Neural progenitor cell (in vitro differentiated cells): Measurements from ENCODE around the gene GABRQ. TPM values are rescaled to one million over a fixed set of nuclear protein-coding genes. Genes with fewer than 3 reads are reported as not detected.

Experiments used
- DNase-seq: peaks from one replicate; pipeline ENCODE4 v3.0.0-alpha.2; 2016; ENCODE audit warnings: low spot score
- H2AFZ ChIP-seq: fragments of 200-600 bp; sonication (generic); replicated peaks from 2 replicates; pipeline ENCODE4 v1.6.1; 2016; ENCODE audit warnings: antibody characterized with exemption
- H3F3A ChIP-seq: fragments of 200-600 bp; sonication (generic); 2 replicates; pipeline ENCODE4 v1.6.1; 2016; ENCODE audit warnings: antibody characterized with exemption, low read depth
- H3K27ac ChIP-seq: fragments of 200-600 bp; sonication (generic); 2 replicates; pipeline ENCODE4 v1.5.1; 2016; ENCODE audit warnings: mild to moderate bottlenecking
- H3K27me3 ChIP-seq: fragments of 200-600 bp; sonication (generic); 2 replicates; pipeline ENCODE4 v1.6.1; 2016; ENCODE audit warnings: mild to moderate bottlenecking, moderate library complexity
- H3K36me3 ChIP-seq: fragments of 200-600 bp; sonication (generic); 2 replicates; pipeline ENCODE4 v1.5.1; 2016
- H3K4me1 ChIP-seq: fragments of 200-600 bp; sonication (generic); 2 replicates; pipeline ENCODE4 v1.6.1; 2016; ENCODE audit warnings: mixed run types
- H3K4me2 ChIP-seq: fragments of 200-600 bp; sonication (generic); 2 replicates; pipeline ENCODE4 v1.6.1; 2016
- H3K4me3 ChIP-seq: fragments of 200-600 bp; sonication (generic); 2 replicates; pipeline ENCODE4 v1.5.1; 2016
- H3K79me2 ChIP-seq: fragments of 200-600 bp; sonication (generic); 2 replicates; pipeline ENCODE4 v1.6.1; 2016; ENCODE audit warnings: low read depth
- H3K9ac ChIP-seq: fragments of 200-600 bp; sonication (generic); 2 replicates; pipeline ENCODE4 v1.6.1; 2016
- H3K9me3 ChIP-seq: fragments of 200-600 bp; sonication (generic); 2 replicates; pipeline ENCODE4 v1.5.1; 2016; ENCODE audit warnings: low read depth
- H4K20me1 ChIP-seq: fragments of 200-600 bp; sonication (generic); 2 replicates; pipeline ENCODE4 v1.6.1; 2016; ENCODE audit warnings: low read depth
- H3K27ac Mint-ChIP-seq: 3 replicates; pipeline ENCODE4 v1.8.0; 2021; ENCODE audit warnings: mixed read lengths
- H3K27me3 Mint-ChIP-seq: 2 replicates; pipeline ENCODE4 v1.8.0; 2022; ENCODE audit warnings: low read depth, mild to moderate bottlenecking, inconsistent platforms, moderate library complexity, mixed read lengths; ENCODE audit not compliant: insufficient read depth
- H3K36me3 Mint-ChIP-seq: 3 replicates; pipeline ENCODE4 v1.8.0; 2021; ENCODE audit warnings: mixed read lengths
- H3K4me1 Mint-ChIP-seq: 3 replicates; pipeline ENCODE4 v1.8.0; 2021; ENCODE audit warnings: mixed read lengths
- H3K4me3 Mint-ChIP-seq: 3 replicates; pipeline ENCODE4 v1.8.0; 2021; ENCODE audit warnings: mild to moderate bottlenecking, moderate library complexity, mixed read lengths
- H3K9me3 Mint-ChIP-seq: 3 replicates; pipeline ENCODE4 v1.8.0; 2020; ENCODE audit warnings: mixed read lengths
- EZH2 ChIP-seq: fragments of 200-600 bp; sonication (generic); IDR thresholded peaks from 2 replicates; pipeline ENCODE4 v1.6.1; 2017; ENCODE audit warnings: antibody characterized with exemption, mild to moderate bottlenecking, moderate library complexity
- EZH2phosphoT487 ChIP-seq: fragments of 200-600 bp; sonication (generic); IDR thresholded peaks from 2 replicates; pipeline ENCODE4 v1.6.1; 2017; ENCODE audit warnings: antibody characterized with exemption
- total RNA-seq: library from RNA; depleted of rRNA; stranded (reverse); fragments of >200 nt; gene quantifications from 2 replicates; pipeline ENCODE4 v1.2.3, GENCODE V29; 2015; ENCODE audit warnings: low replicate concordance
- TF ChIP-seq, protein P1 (sequence below): fragments of 200-600 bp; sonication (generic); IDR thresholded peaks from 2 replicates; pipeline ENCODE4 v1.5.1; 2017; ENCODE audit warnings: antibody characterized with exemption, mild to moderate bottlenecking

Gene GABRQ
- 0.90 and 1.5 TPM in 2 replicates for total RNA-seq

DNA sequence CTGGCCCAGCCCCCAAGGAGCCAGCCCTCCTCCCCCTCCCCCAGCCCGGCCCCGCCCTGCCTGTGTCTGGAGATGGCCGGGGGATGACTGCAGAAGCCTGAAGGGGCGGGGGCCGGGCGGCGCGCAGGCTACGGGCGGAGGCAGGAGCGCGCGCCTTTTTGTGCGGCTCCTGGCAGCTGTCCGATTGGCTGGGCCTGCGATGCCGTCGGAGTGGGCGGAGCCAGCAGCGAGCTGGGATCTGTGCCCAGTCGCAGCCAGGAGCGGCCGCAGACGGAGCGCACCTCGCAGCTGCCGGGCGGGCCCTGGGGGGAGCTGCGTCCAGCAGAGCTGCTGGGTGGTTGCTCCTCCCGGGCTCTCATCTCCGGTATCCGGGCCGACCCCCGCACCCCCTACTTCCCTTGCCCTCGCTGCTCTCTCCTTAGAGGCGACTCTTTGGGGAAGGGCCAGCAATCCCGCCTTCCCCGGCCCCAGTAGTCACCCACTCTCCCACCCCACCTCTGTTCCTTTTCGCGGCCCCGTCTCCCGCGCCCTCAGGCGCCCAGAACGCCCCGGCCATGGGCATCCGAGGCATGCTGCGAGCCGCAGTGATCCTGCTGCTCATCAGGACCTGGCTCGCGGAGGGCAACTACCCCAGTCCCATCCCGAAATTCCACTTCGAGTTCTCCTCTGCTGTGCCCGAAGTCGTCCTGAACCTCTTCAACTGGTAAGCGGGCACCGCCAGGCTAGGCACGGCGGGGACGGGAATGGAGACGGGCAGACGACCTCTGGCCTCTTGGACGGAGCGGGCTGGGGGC is at the start of gene GABRQ:
Gene GABRQ (plus strand): TSS at position 247 of the 794 bp plus-strand sequence. CDS start 308 bp downstream, at position 555.
- Mint-ChIP-seq H3K4me3 (peak within 1 kb of the TSS; percentile 82), H3K27me3 (peaks cover 13% of the 10 kb centered on the region), H3K27ac (no peak within 1 kb of the TSS), H3K4me1 (peaks cover 4% of the 10 kb centered on the region), H3K9me3 (peaks cover 9% of the 10 kb centered on the region), H3K36me3 (no peaks in the 10 kb centered on the region)
- Histone ChIP-seq H3K4me3 (peak within 1 kb of the TSS; percentile 48), H3K79me2 (no peaks in the 10 kb centered on the region), H3K4me1 (no peaks in the 10 kb centered on the region), H2AFZ (peak within 1 kb of the TSS; percentile 39), H3K36me3 (no peaks in the 10 kb centered on the region), H3K9me3 (peaks cover 4% of the 10 kb centered on the region), H4K20me1 (no peaks in the 10 kb centered on the region), H3K4me2 (peak within 1 kb of the TSS; percentile 76), H3K27me3 (peaks cover 53% of the 10 kb centered on the region), H3K9ac (no peak within 1 kb of the TSS), H3K27ac (no peak within 1 kb of the TSS), H3F3A (no peaks in the 10 kb centered on the region)
- TF ChIP-seq EZH2phosphoT487 = peak; percentile 64
- TF ChIP-seq EZH2 = no peak
- peak; percentile 93 for DNase-seq

DNA sequence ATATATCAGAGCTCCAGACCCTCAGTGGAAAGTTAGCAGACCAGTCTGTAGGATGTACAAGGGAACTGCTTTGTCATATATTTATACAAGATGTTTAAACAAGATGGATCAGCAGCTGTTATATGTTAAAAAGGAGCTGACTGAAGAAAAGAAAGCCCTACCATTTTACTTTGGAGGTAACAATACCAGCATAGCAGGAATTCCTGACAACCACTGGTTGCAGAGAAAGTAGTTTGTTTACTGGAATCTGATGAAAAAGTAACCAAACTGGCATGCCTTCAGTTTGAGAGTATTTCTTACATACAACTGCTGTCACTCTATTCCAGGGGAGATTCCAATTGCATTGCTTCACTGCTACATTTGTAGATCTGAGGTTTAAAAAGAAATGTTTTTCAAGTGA is 49.5 kb upstream of the GABRQ start:
- Histone ChIP-seq H3K4me3 (no peak overlapping the region), H3F3A (no peaks in the 10 kb centered on the region), H2AFZ (no peak overlapping the region), H3K79me2 (no peaks in the 10 kb centered on the region), H4K20me1 (no peaks in the 10 kb centered on the region), H3K36me3 (no peaks in the 10 kb centered on the region), H3K4me2 (no peak overlapping the region), H3K9me3 (no peaks in the 10 kb centered on the region), H3K27me3 (no peaks in the 10 kb centered on the region), H3K4me1 (no peaks in the 10 kb centered on the region), H3K9ac (no peak overlapping the region), H3K27ac (no peak overlapping the region)
- TF ChIP-seq EZH2 (no peak), EZH2phosphoT487 (no peak)
- TF ChIP-seq, protein P1, sequence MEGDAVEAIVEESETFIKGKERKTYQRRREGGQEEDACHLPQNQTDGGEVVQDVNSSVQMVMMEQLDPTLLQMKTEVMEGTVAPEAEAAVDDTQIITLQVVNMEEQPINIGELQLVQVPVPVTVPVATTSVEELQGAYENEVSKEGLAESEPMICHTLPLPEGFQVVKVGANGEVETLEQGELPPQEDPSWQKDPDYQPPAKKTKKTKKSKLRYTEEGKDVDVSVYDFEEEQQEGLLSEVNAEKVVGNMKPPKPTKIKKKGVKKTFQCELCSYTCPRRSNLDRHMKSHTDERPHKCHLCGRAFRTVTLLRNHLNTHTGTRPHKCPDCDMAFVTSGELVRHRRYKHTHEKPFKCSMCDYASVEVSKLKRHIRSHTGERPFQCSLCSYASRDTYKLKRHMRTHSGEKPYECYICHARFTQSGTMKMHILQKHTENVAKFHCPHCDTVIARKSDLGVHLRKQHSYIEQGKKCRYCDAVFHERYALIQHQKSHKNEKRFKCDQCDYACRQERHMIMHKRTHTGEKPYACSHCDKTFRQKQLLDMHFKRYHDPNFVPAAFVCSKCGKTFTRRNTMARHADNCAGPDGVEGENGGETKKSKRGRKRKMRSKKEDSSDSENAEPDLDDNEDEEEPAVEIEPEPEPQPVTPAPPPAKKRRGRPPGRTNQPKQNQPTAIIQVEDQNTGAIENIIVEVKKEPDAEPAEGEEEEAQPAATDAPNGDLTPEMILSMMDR = no peak
- no peak overlapping the region for H3K27ac Mint-ChIP-seq
- H3K36me3 Mint-ChIP-seq = no peaks in the 10 kb centered on the region
- DNase-seq = no peak
- H3K27me3 Mint-ChIP-seq = peaks cover 2% of the 10 kb centered on the region
- H3K4me3 Mint-ChIP-seq = no peak overlapping the region
- no peaks in the 10 kb centered on the region for H3K4me1 Mint-ChIP-seq
- peaks cover 9% of the 10 kb centered on the region for H3K9me3 Mint-ChIP-seq

DNA sequence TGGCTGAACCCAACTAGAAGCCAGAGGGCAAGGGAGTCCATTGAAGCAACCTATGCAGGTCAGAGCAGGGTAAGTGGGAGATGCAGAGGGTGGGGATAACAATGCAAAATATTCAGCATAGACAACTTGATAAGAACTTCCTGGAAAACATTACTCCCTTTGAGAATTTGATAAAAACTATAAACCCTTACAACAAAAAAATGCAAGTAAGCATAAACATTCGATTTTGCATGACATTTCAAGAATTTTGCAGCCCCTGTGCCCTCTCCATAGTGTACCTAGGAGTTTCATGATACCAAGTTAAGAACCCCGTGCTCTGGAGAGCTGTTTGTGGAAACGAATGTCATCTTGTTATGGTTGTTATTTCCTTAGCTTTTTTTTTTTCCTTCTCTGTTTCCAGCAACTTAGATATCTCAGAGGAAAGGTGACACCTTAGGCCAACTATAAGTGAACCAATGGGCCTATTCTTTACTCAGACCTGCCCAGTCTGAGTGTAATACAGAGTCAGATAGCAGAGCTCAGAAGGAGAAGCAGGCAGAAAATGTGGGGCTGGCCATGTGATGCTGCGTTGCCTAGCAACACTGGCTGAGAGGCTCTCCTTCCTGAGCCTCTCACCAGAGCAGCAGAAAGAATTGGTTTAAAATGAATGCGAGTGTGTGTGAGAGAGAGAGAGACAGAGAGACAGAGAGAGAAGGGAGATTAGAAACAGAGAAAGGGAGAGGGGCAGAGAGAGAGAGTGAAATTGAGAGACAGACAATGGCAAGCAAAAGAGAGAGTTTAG is 36.7 kb upstream of the GABRQ start:
- no peaks in the 10 kb centered on the region for H3F3A ChIP-seq
- H3K27me3 ChIP-seq = no peaks in the 10 kb centered on the region
- H3K36me3 ChIP-seq = no peaks in the 10 kb centered on the region
- no peak for TF ChIP-seq EZH2
- H3K36me3 Mint-ChIP-seq = no peaks in the 10 kb centered on the region
- no peak overlapping the region for H3K4me2 ChIP-seq
- peak overlapping the region; percentile 9 for H3K4me3 ChIP-seq
- no peaks in the 10 kb centered on the region for H3K9me3 ChIP-seq
- H3K27ac Mint-ChIP-seq = peak overlapping the region; percentile 58
- H4K20me1 ChIP-seq = no peaks in the 10 kb centered on the region
- no peaks in the 10 kb centered on the region for H3K27me3 Mint-ChIP-seq
- peaks cover 3% of the 10 kb centered on the region for H3K4me1 ChIP-seq
- no peak overlapping the region for H3K27ac ChIP-seq
- H3K79me2 ChIP-seq = no peaks in the 10 kb centered on the region
- H3K9me3 Mint-ChIP-seq = peaks cover 7% of the 10 kb centered on the region
- no peak overlapping the region for H3K4me3 Mint-ChIP-seq
- peak; percentile 75 for DNase-seq
- no peak overlapping the region for H2AFZ ChIP-seq
- H3K9ac ChIP-seq = no peak overlapping the region
- peaks cover 23% of the 10 kb centered on the region for H3K4me1 Mint-ChIP-seq

DNA sequence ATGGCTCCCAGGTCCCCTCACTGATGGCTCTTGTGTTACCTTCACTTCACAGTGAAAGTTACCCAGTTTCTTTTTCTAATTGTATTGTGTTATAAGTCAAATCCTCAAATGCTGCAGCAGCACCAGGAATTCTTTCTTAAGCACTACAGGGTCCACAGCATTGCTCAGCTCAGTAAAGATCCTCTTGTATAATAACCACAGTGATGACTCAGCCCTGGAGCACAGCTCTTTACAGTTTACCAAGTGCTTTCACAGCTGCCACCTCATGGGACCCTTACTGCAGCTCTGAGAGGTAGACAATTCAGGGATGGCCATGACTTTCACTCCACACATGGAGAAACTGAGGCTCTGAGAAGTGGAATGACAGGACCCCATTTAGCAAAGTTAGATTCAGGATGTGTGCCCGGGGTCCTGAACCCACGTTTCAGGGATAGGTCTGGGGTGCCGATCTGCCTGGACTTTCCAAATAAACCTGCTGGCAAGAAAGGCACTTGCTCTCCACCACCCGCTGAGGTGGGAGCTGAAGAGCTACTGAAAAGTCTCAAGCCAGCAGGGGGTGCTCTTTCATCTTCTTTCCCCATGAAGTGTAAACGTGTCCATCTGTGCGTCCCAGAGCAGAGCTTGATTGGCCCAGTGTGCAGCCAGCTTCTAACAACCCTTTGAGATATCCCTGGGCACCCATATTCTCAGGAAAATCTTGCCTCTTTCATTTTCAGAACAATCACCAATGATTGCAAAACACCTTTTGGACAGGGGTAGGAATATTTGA is 35.7 kb upstream of the GABRQ start:
- H3K27ac ChIP-seq = no peak overlapping the region
- H3K27me3 ChIP-seq = no peaks in the 10 kb centered on the region
- H3K9me3 Mint-ChIP-seq = peaks cover 12% of the 10 kb centered on the region
- H3K9ac ChIP-seq = no peak overlapping the region
- peak; percentile 29 for DNase-seq
- H3F3A ChIP-seq = no peaks in the 10 kb centered on the region
- no peaks in the 10 kb centered on the region for H3K36me3 Mint-ChIP-seq
- no peak overlapping the region for H3K4me3 Mint-ChIP-seq
- no peaks in the 10 kb centered on the region for H3K36me3 ChIP-seq
- H3K79me2 ChIP-seq = no peaks in the 10 kb centered on the region
- no peak overlapping the region for H2AFZ ChIP-seq
- peaks cover 3% of the 10 kb centered on the region for H3K4me1 ChIP-seq
- H3K4me2 ChIP-seq = no peak overlapping the region
- H3K9me3 ChIP-seq = no peaks in the 10 kb centered on the region
- no peak overlapping the region for H3K4me3 ChIP-seq
- TF ChIP-seq, protein P1 = peak; percentile 17
- no peak for TF ChIP-seq EZH2
- no peak for TF ChIP-seq EZH2phosphoT487
- H3K27ac Mint-ChIP-seq = no peak overlapping the region
- peaks cover 23% of the 10 kb centered on the region for H3K4me1 Mint-ChIP-seq
- no peaks in the 10 kb centered on the region for H4K20me1 ChIP-seq
- H3K27me3 Mint-ChIP-seq = no peaks in the 10 kb centered on the region
